Transverse colon (tissue), 4 donors: ENCODE data around the gene ANKRD33. TPM values are rescaled to one million over a fixed set of nuclear protein-coding genes. Genes with fewer than 3 reads are reported as not detected.
A peak's percentile ranks its signal among the peaks of the same experiment; 100 is the strongest.

Experiments
- DNase-seq: peaks from one replicate; pipeline ENCODE4 v3.0.0-alpha.2; 2019
- H3K27ac ChIP-seq, 4 donors: fragments of 200-600 bp; sonication (generic); 2 replicates each; pipeline ENCODE4 v1.5.1; 2016 to 2018; ENCODE audit warnings: inconsistent platforms in 4 of 4
- H3K27me3 ChIP-seq: fragments of 200-600 bp; sonication (generic); 2 replicates; pipeline ENCODE4 v1.5.1; 2017; ENCODE audit warnings: inconsistent platforms
- H3K36me3 ChIP-seq, 4 donors: fragments of 200-600 bp; sonication (generic); 2 replicates each; pipeline ENCODE4 v1.5.1; 2017 to 2019; ENCODE audit warnings: inconsistent platforms in 4 of 4
- H3K4me1 ChIP-seq, 4 donors: fragments of 200-600 bp; sonication (generic); 2 replicates each; pipeline ENCODE4 v1.5.1; 2017 to 2020; ENCODE audit warnings: inconsistent platforms in 4 of 4
- H3K4me3 ChIP-seq, 4 donors: fragments of 200-600 bp; sonication (generic); 1 replicate in 1 of 4; 2 replicates in 3 of 4; pipeline versions ENCODE4 v1.5.1 to v1.6.1; 2017 to 2019; ENCODE audit warnings: inconsistent platforms in 4 of 4
- H3K9me3 ChIP-seq, 2 donors: fragments of 200-600 bp; sonication (generic); 2 replicates each; pipeline ENCODE4 v1.5.1; 2017 to 2019; ENCODE audit warnings: inconsistent platforms in 2 of 2
- CTCF ChIP-seq, 5 experiments: fragments of 200-600 bp in 3 of 5; fragments of 450-650 bp in 2 of 5; sonication (generic) in 3 of 5; IDR thresholded peaks; 1 replicate in 2 of 5; 2 replicates in 3 of 5; pipeline ENCODE4 v1.5.1; 2016 to 2017; ENCODE audit warnings: antibody characterized with exemption in 5 of 5, inconsistent platforms in 3 of 5, mild to moderate bottlenecking in 2 of 5, moderate library complexity in 1 of 5
- EP300 ChIP-seq: sonication (generic); formaldehyde crosslinking; IDR thresholded peaks from one replicate; pipeline ENCODE4 v1.6.1; 2017; ENCODE audit warnings: antibody characterized with exemption, low read depth
- POLR2A ChIP-seq: fragments of 450-650 bp; IDR thresholded peaks from one replicate; pipeline ENCODE4 v1.6.1; 2016; ENCODE audit warnings: antibody characterized with exemption, mild to moderate bottlenecking, moderate library complexity
- POLR2AphosphoS5 ChIP-seq, 3 donors: sonication (generic); formaldehyde crosslinking; IDR thresholded peaks; one replicate each; pipeline ENCODE4 v1.6.1; 2016; ENCODE audit warnings: antibody characterized with exemption in 3 of 3
- WGBS, 2 donors: methylation state at CpG; one replicate each; pipeline ENCODE4 v1.1.5; 2018; ENCODE audit warnings: low coverage in 1 of 2; 5-methylcytosine and 5-hydroxymethylcytosine counted together
- in situ Hi-C, 4 donors: fragments of 200-750 bp; cut with MboI; loops; one replicate each; pipeline versions ENCODE4 v1.15.0 to v1.15.1; 2017; ENCODE audit warnings: low sequenced_read_pairs in 3 of 4, low pct_ligation_motif_present in 1 of 4, low pct_unique_long_range_greater_than_20kb in 1 of 4
- intact Hi-C: fragments of 100-400 bp; cut with DNase I; formaldehyde crosslinking; loops from one replicate; pipeline ENCODE4 v1.15.1; 2023; ENCODE audit warnings: low total_unique reads
- total RNA-seq, 4 donors: library from RNA; depleted of rRNA; stranded (reverse); fragments of >200 nt; gene quantifications; one replicate each; pipeline ENCODE4 v1.1.0, GENCODE V29; 2016

Gene ANKRD33
- total RNA-seq, 4 donors from 2014 or later: not detected

DNA sequence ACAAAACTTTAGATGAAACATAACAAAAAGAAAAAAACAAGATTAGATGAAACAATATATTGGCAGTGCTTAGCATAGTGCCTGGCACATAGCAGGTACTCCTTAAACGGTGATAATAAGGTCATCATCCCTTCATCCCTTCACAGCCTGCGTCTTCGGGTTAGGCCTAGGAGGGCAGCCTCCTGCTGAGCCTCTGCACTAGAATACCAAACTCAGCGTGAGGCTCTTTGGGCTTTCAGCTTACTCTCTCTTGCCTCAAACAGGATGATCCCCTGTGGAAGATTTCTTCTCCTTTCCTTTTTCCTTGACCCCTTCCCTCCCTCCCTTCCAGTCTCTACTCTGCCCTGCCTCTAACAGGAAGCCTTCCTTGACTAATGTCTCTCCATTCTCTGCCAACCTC lies 25.0 kb upstream of the ANKRD33 start:
- no peak for DNase-seq
- Histone ChIP-seq H3K27ac (no peak overlapping the region), H3K27me3 (peaks cover 66% of the 10 kb centered on the region), H3K36me3 (no peaks in the 10 kb centered on the region), H3K4me3 (no peak overlapping the region), H3K9me3 (no peaks in the 10 kb centered on the region), H3K4me1 (peaks cover 7 to 15% (median 9%) of the 10 kb centered on the region in 4 donors)
- intact Hi-C loops: no loop called here
- in situ Hi-C loops: no loop called here
- TF ChIP-seq POLR2AphosphoS5 (IDR thresholded peaks at IDR 0.05) (no peak), POLR2A (no peak), CTCF (IDR thresholded peaks at IDR 0.05) (no peak), EP300 (no peak)
- 60 to 77% methylated on average over 1 to 4 of the region's 4 CpGs for WGBS, 2 donors

GRCh38 chr12:51863363-51863932 lies 24.5 kb upstream of the ANKRD33 start:
- H3K4me1 ChIP-seq: peaks cover 7 to 15% (median 9%) of the 10 kb centered on the region in 4 donors
- no peak overlapping the region for H3K27ac ChIP-seq
- no peaks in the 10 kb centered on the region for H3K9me3 ChIP-seq
- intact Hi-C loops (no loop called here), in situ Hi-C loops (no loop called here)
- DNase-seq: no peak
- 32% methylated on average over 17 of the region's 17 CpGs; no CpG with 5 or more reads in 1 of the 2 donors for WGBS, 2 donors
- peaks cover 66% of the 10 kb centered on the region for H3K27me3 ChIP-seq
- TF ChIP-seq POLR2A: no peak
- H3K4me3 ChIP-seq: peak overlapping the region in 3 of 4 donors; percentile 12 to 39 (median 21)
- no peaks in the 10 kb centered on the region for H3K36me3 ChIP-seq

- Histone ChIP-seq H3K9me3 (no peaks in the 10 kb centered on the region), H3K4me1 (peaks cover 12 to 23% (median 16%) of the 10 kb centered on the region in 4 donors), H3K27me3 (peaks cover 73% of the 10 kb centered on the region), H3K4me3 (peak overlapping the region in 3 of 4 donors; percentile 12 to 39 (median 21)), H3K27ac (no peak overlapping the region), H3K36me3 (no peaks in the 10 kb centered on the region)
- no peak for DNase-seq
- in situ Hi-C loops (no loop called here), intact Hi-C loops (no loop called here)
- TF ChIP-seq EP300: no peak
- TF ChIP-seq POLR2A: no peak
- no peak for TF ChIP-seq CTCF (IDR thresholded peaks at IDR 0.05)
- no peak for TF ChIP-seq POLR2AphosphoS5 (IDR thresholded peaks at IDR 0.05)
- WGBS, 2 donors: 20% methylated on average over 45 of the region's 53 CpGs; no CpG with 5 or more reads in 1 of the 2 donors
These were observed 23.7 kb upstream of the ANKRD33 start for GRCh38 chr12:51863933-51864832.

GRCh38 chr12:51864833-51865670 lies 22.9 kb upstream of the ANKRD33 start:
- H3K27me3 ChIP-seq: peaks cover 76% of the 10 kb centered on the region
- H3K4me3 ChIP-seq: no peak overlapping the region

More at GRCh38 chr12:51864833-51865670, 22.9 kb upstream of the ANKRD33 start:
- in situ Hi-C loops: no loop called here
- intact Hi-C loops: no loop called here
- 75 to 78% methylated on average over 2 to 12 of the region's 12 CpGs for WGBS, 2 donors
- TF ChIP-seq EP300: no peak
- no peak for TF ChIP-seq POLR2AphosphoS5 (IDR thresholded peaks at IDR 0.05)
- no peak for TF ChIP-seq POLR2A
- no peak for DNase-seq
- H3K4me1 ChIP-seq: peaks cover 14 to 31% (median 21%) of the 10 kb centered on the region in 4 donors
- H3K9me3 ChIP-seq: no peaks in the 10 kb centered on the region
- no peaks in the 10 kb centered on the region for H3K36me3 ChIP-seq
- no peak overlapping the region for H3K27ac ChIP-seq
